Stimulated activated CD4-positive, alpha-beta T cell treated with anti-CD3 and anti-CD28 coated beads, Interleukin-1b, Interleukin-23, amount 100 ng/mL, for 48 hours (primary cell): ENCODE measurements around the gene EFR3B.
A peak's percentile ranks its signal among the peaks of the same experiment; 100 is the strongest.

Experiments used
- DNase-seq: peaks from one replicate; pipeline ENCODE4 v3.0.0-alpha.2; 2020

Gene EFR3B

DNA sequence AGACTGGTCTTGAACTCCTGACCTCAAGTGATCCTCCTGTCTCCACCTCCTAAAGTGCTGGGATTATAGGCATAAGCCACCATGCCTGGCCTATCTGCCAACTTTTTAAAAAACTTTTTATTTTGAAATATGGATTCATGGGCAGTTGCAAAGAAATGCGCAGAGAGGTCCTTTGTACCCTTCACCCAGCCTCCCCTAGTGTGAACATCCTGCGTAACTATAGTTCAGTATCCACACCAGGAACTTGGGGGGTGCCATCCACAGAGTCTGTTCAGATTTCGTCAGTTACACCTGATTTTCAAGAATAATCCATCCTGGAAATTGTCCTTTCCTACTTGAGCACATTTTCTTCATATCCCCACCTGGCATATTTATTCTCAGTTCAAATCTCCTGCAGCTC lies 33.0 kb downstream of the EFR3B start:
- no peak for DNase-seq

DNA sequence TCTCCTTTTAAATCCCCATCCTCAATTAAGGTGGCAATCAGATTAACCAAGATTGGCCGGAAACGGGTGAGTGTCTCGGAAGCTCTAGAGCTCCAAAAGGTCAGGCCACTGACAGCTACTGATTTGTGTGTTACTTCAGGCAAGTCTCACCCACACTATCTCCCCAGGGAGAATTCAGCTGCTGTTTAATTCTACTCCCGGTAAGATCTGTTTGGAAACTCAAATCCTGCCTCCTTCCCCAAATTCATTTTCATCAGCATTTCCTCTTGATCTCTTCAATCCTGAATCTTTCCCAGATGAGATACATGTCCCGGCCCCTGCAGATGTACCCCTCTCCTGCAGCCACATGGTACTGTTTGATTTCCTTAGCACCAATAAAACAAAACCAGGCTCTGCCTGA lies 34.9 kb downstream of the EFR3B start:
- DNase-seq, result no peak

DNA sequence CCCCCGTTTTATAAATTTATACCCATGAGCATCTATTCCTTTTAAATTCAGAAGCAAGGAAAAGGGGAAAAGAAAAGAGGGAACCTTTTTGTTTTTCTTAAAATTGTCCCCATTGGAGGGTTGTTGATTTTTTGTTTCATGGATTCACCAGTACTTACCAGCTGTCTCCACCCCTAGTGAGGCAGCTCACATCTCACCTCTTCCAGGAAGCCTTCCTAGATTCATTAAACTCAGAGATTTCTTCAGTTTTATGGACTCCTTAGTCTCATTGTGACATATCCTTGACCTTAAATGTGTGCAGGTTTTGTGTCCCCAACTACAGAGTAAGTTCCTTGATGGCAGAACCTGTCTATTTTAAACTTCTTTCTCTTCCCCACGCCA lies 35.9 kb downstream of the EFR3B start:
- DNase-seq, result no peak

DNA sequence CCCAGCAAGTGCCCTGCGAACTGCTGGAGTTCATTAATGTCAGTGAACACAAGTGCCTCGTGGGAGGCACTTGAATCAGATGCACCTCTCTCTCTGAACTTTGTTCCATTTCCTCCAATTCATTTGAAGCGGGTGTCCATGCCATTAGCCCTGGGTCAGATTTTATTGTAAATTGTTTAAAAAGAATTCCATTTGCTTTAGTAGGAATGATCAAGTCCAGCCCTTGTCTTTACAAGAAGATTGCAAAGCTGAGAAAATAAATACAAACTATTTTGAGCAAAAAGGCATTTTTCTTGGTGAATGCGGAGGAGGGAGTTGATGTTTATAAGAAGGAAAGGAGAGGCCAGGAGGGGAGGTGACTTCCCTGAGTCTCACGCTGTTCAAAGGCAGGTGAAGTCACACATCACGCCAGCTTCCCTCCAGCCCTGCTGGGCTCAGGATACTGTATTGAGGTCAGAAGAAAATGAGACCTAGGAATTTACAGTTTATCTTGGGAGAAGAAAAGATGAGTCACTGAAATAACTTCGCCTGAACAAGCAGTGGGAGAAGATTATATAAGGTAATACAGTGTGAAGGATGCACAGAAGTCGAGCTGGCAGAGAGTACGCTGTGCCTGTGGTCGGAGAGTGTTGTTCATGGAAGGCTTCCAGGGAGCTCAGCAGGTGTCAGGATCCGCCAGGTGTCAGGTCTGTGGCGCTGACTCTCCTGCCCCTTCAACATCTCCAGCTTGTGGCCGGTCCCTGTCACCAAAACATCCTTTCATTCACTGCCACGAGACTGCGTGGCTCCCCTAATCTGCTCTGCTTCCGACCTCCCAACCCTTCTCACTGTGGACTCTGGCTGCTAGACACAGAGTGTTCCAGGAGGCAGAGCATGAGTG lies 36.5 kb downstream of the EFR3B start:
- no peak for DNase-seq

DNA sequence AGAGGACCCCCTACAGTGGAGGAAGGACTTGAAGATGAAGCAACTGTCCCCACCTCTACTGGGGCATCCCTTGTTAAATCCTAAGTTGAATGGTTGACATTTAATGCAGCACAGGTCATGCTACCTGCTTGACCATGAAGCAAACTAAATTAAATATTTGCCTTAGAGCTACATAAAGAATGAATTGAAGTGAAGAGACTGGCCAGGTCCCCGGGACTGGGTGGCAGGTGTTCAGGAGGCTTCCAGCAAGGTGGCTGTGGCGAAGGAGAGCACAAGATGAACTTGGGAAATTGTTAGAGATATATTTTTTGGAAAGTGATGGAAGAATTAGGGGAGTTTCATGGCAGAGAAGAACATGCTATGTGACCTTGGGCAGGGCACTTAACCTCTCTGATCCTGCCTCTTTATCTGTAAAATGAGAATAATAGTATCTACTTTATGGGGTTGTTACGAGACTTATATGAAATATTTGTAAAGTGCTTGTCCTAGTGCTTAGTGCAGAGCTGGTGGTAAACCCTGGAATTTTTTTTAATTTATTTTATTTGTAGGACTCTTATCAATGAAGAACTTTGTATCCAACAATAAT lies 37.3 kb downstream of the EFR3B start:
- no peak for DNase-seq

DNA sequence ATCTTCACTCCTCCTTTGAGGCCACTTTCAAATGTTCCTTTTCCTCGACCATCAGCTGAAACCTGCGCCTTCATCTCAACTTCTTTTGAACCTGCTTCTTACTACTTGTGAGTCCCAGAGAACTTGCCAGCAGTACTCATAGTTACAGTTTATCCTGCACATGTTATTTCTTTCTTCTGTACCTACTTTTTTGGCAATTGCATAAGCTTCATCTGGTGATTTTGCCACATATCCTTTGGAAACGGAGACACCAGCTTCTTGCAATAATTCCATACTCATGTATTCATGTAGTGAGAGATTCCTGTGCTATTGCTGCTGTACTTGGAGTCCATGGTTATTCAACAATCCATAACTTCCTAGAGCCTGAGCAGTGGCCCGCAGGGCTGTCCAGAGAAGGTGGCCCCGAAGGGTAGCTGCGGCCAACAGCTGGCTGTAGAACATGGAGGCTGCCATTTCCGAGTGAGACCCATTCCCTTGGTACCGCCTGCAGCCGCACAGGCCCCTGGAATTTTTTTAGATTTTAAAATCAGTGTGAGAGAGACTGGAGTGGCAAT lies 39.4 kb downstream of the EFR3B start:
- no peak for DNase-seq

DNA sequence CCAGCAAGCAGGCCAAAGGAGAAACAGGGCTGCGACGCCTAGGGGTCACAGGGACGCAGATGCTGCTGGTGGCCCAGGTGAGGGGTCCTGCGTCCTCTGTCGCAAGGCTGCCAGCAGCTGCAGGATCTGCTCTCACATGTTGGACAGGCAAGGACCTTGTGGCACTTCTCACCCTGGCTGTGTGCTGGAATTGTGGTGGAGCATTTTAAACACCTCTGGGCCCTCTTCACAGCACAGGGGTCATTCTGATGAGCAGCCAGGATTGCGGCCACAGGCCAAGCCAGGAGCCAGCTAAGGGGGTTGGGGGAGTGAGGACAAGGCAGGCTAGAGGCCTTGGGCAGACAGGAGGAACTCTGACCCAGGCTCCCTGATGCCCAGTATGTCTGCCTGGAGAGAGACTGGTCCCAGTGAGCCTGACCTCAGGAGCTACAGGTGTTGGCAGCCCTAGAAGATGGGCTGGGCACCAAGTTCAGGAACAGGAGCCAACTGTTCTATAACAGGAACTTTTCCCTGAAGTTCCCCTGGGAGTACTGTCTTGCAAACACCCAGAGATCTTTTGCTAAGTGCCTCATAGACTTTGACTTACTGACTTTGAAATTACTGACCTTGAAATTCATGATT lies 40.2 kb downstream of the EFR3B start:
- no peak for DNase-seq

DNA sequence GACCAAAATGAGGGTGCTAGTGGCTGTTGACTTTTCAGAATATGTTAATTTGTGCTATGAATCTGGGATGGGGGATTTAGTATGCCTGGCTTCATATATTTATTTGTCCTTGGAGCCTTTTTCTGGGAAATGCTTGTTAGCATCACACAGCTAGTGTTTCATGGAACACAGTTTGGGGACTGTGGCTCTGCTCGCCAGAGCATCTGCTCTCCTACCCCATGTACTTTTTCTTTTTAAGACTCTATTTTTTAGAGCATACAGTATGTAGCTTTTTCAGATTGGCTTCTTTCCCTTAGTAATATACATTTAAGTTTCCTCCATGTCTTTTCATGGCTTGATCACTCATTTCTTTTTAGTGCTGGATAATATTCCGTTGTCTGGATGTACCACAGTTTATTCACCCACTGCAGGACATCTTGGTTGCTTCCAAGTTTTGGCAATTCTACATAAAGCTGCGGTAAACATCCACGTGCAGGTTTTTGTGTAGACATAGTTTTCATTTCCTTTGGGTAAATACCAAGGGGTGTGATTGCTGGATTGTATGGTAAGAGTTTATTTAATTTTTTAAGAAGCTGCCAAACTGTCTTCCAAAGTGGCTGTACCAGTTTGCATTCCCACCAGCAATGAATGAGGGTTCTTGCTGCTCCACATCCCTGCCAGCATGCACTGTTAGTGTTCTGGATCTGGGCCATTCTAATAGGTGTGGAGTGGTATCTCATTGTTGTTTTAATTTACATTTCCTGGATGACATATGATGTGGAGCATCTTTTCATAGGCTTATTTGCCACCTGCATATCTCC lies 44.1 kb downstream of the EFR3B start:
- no peak for DNase-seq

DNA sequence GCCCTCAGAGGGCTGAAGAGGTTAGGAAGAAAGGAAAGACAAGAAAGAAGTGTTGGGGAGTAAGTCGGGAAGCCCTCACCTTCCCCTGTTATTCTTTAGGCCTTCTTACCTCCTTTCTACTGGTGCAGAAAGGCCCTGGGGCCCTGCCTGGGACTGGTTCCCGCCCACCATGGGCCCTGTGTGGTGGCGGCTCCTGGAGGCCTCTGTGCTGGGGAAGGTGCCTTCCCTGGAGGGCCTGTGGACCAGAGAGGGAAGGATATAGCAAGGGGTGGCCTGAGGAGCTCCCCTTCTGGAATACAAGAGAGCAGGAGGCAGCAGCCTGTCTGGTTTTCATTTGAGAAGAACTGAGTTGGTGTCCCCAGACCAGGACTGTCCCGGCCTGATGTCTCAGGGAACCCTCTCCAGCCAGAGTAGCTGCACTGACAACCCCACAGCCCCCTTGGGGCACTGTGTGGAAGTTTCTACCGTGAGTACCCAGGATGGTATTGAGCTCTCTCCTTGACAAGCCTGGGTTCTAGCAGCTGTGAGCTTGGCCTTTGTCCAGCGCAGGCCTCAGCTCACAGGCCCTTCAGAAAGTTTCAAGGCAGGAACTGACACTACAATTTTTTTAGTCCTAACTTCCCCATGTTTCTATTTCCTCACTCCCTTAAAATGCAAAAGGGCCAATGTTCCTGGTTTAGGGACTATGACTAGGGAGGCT lies 47.1 kb downstream of the EFR3B start:
- no peak for DNase-seq

DNA sequence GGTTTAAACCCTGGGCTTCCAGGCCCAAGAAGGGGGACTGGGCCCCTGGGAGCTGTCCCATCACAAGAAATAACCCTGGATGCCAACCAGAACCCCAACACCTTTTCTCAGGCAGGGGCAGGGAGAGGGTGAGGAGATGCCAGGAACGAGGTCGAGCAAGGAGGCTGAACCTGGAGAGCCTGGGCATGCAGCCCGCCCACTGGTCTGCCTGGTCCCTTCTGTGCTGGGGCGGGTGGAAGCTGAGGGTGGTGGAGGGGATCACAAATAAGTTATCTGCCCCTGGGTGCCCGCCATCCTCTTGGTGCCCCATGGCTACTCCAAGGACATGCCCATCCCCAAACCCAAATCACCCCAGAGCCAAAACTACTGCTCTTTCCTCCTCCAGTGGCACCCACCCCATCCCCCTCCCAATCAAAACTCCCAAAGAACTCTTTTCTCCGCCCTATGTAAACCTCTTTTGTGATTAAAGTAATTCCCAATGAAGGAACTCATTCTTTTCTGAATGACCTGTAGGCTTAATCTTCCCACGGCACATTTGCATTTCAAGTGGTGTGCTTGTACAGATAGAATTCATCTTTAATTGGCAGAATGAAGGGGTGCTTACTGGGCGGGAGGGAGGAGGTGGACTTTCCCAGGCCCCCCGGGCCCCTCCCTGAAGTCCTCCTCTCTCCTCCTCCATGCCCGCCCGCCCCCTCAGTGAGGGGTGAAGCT lies 47.9 kb downstream of the EFR3B start:
- DNase-seq, result no peak

DNA sequence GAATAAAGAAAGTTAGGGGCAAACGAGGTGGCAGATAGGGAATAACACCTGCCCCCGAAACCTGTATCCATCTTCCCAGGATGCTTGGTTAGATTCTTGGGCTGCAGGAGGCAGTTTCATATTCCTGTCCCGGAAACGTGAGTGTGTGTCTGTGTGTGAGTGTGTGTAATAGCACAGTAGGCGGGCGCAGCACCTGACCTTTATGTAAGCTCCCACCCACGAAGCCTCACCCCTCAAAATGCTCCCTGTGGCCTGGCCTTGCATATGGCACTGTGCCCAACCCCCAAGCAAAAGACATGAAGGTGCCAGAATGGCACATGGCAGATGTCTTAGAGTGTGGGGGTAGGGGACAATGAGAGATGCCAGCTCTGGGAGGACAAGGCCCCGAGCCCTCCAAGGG lies 48.9 kb downstream of the EFR3B start:
- no peak for DNase-seq

DNA sequence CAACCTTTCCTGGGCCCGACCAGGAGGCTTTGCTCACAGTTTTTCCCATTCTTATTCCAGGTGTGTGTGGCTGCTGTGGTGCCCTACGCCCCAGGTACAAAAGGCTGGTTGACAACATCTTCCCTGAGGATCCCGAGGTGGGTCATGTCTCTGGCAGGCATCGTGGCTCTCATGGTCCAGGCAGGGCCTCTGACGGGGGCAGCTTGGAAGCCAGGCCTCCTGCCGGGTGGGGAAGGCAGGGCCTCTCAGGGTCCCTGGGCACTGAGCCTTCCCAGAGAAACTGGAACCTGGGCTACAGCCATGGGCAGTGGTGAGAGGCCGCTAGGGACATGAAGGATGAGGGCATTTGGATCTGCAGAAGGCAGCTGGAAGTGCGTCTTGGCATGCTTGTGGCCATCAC lies 49.4 kb downstream of the EFR3B start:
- DNase-seq, result no peak

DNA sequence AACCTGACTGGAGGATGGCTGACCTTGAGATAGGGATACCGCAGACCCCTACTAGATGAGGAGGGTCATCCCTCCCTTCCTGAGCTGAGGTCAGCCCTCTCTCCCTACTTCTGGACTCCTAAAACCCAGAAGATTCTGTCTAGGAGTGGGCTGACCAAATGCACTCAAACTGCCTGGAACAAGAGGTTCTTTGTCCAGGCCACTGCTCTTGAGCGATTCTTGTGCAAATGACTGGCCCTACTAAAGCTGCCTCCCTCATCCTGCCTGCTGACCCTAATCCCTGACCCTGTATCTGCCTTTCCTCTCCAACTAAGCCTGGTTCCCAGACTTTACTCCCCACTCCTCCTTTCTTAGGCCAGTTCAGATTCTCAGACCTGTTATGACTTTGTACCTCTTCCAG lies 56.2 kb downstream of the EFR3B start:
- DNase-seq, result no peak

DNA sequence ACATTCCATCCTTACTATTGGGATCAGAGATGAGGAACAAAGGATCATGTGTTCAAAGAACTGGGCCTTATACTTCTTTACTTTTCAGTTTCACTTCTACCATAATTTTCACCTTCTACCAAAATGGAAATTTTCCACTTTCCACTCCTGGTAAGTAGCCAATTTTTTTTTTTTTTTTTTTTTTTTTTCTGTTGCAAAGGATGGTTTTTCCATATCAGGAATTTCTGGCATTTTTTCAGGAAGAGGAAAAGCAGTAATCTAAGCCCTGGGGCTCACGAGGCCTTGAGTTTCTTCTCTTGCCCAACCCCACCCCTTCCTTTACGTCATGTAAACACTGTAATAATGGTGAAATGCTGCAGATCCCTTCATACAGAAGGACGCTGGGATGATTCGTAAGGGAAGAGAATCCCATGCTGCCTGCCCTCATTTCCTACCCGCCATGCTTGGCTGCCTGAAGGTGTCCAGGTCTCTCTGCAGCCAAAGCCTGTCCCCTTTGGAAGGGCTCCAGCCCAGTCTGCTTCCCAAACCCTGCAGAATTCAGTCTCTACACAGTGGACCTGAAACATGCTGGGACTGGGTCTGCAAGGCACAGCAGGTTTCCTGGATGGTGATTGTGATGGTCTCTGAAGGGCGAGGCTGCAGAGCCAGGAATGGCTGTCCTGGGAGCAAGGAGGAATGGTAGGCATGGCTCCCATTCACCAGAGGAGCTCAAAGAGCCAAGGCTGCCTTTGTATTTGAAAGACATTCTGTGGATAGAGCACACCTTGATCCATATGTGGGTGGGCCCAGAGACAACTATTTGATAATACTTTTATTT lies 57.0 kb downstream of the EFR3B start:
- DNase-seq, result no peak

DNA sequence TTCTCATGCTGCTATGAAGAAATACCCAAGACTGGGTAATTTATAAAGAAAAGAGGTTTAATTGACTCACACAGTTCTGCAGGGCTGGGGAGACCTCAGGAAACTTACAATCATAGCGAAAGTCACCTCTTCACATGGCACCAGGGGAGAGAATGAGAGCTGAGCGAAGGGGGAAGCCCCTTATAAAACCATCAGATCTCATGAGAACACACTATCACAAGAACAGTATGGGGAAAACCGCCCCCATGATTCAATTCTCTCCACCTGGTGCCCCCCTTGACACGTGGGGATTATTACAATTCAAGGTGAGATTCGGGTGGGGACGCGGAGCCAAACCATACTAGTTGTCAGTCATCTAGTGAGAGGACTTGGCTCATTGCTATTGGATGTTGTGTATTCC lies 60.5 kb downstream of the EFR3B start:
- DNase-seq, result peak; percentile 44

DNA sequence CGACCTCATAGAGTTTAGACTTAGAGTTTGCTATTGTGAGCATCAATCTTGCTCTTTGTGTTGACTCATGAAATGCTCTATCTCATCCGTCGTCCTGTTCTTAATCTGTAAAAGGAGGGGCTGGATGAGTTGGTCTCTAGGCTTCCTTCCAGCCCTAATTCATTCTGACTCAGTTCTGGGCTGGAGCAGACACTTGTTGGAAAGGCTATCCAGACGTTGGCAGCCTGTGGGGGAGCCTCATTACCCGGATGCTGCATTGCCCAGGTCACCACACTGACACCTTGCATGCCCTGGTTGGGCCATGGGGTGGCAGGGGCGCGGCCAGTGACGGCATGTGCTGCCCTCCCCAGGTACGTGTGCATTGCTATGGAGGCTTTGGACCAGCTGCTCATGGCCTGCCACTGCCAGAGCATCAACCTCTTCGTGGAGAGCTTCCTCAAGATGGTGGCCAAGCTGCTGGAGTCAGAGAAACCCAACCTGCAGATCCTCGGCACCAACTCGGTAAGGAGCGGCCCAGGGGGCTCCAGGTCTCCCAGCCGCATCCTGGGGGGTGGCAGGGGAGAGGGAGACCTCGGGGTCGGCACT lies 61.5 kb downstream of the EFR3B start:
- no peak for DNase-seq

DNA sequence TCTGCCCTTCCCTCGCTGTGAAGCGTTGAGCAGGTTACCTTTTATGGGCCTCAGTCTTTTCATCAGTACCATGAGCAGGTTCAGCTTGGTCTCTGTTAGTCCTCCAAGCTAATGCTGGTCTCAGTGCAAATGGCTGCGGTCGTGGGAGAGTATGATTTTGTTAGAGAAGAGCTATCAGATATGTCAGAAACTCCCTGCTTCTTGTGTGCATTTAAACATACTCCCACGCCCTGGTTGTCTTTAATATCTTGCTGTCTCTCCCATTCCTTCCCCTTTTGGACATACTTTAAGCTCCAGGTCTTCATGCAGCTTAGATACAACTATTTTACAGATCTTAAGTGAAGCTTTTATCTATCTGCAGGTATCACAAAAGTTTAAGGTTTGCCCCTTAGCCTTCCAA lies 62.9 kb downstream of the EFR3B start:
- no peak for DNase-seq

DNA sequence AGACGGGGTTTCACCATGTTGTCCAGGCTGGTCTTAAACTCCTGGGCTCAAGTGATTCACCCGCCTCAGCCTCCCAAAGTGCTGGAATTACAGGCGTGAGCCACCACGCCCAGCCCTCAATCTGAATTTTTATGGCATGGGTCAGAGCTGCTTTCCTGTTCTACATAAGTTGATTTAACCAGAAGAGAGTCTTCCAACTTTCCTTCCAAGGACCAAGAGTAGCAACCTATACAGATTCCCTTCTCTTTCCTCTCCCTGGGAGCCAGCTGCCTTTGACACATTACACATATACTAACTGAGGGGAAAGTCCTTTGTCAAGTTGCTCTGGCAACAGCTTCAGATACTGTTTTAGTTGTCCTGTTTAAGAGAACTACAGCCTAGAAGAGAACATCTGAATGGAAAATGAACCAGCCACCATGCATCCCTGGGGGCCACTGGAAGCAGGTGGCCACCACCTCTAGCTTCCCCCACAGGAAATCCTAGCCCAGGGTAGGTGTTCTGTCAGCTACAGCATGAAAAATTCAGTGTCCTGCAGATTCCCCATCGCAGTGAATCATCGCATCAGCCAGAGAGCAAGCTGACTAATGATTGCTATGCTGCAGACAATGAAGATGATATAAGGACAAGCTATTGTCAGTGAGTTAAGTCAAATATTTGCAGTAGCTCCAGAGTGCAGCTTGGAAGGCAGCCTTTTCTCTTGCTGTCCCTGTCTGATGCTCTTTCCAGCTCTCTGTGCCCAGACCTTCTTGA lies 63.6 kb downstream of the EFR3B start:
- peak; percentile 29 for DNase-seq

DNA sequence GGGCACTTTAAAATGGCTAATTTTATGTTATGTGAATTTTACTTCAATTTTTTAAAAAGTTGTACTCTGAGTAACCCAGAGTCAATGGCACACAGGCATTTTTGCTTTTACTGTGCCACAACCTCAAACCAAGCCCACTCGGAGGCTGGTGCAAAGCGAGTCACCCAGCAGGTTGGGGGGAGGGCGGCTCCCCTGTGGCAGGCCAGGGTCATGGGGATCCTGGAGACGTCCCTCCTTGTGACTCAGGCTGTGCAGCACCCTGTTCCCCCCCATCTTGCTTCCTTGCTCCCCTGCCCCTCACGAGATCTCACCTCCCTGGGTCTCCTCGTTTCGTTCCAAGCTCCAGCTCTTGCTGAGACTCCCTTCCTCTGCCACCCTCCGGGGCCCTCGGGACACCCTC lies 67.9 kb downstream of the EFR3B start:
- DNase-seq, result peak; percentile 27

DNA sequence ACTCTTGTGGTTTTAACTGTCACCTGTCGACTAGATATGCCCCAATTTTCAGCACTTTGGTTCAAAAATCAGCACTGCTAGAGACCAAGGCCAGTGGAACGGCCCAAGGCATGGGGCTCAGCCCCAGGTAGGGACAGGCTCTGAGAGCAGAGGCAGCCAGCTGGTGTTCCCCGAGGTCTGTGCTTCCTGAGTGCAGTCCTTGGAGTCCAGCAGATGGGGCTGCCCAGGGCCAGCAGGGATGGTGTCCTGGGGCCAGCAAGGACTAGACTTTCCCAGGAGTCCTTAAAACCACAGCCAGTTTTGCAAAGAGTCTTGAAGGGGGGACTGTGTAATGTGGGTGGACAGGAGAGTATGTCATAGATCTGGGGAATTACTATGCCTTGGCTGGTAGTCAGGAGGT lies 70.2 kb downstream of the EFR3B start:
- DNase-seq, result no peak
